Sigmoid colon (tissue), 7 donors: ENCODE data around the gene GRN. TPM values are rescaled to one million over a fixed set of nuclear protein-coding genes. Genes with fewer than 3 reads are reported as not detected.
"Not testable (repeated sequence)": the region's sequence is repeated elsewhere in the genome, so short reads cannot be mapped to it uniquely, and the experiment has no call there.

Source experiments
- DNase-seq: peaks from one replicate; pipeline ENCODE4 v3.0.0-alpha.2; 2019
- H3K27ac ChIP-seq, 4 donors: fragments of 200-600 bp; sonication (generic); one replicate each; pipeline ENCODE4 v1.5.1; 2016 to 2019; ENCODE audit warnings: mild to moderate bottlenecking in 1 of 4
- H3K27me3 ChIP-seq, 3 donors: fragments of 200-600 bp; sonication (generic); one replicate each; pipeline ENCODE4 v1.5.1; 2019; ENCODE audit warnings: mild to moderate bottlenecking in 1 of 3
- H3K36me3 ChIP-seq, 4 donors: fragments of 200-600 bp; sonication (generic); one replicate each; pipeline ENCODE4 v1.5.1; 2016 to 2019
- H3K4me1 ChIP-seq, 4 donors: fragments of 200-600 bp; sonication (generic); one replicate each; pipeline ENCODE4 v1.5.1; 2017 to 2019
- H3K4me3 ChIP-seq, 4 donors: fragments of 200-600 bp; sonication (generic); one replicate each; pipeline ENCODE4 v1.5.1; 2017 to 2019; ENCODE audit warnings: mild to moderate bottlenecking in 2 of 4, moderate library complexity in 1 of 4
- H3K9me3 ChIP-seq, 4 donors: fragments of 200-600 bp in 3 of 4; sonication (generic) in 3 of 4; one replicate each; pipeline versions ENCODE4 v1.5.1 to v1.6.1; 2013 to 2019
- EP300 ChIP-seq, 4 donors: sonication (generic); formaldehyde crosslinking; IDR thresholded peaks; one replicate each; pipeline ENCODE4 v1.6.1; 2017; ENCODE audit warnings: antibody characterized with exemption in 4 of 4
- POLR2A ChIP-seq, 2 donors: fragments of 450-650 bp; IDR thresholded peaks; one replicate each; pipeline ENCODE4 v1.6.1; 2016; ENCODE audit warnings: antibody characterized with exemption in 2 of 2, mild to moderate bottlenecking in 2 of 2, moderate library complexity in 2 of 2
- POLR2AphosphoS5 ChIP-seq, 4 donors: sonication (generic); formaldehyde crosslinking; IDR thresholded peaks; one replicate each; pipeline ENCODE4 v1.6.1; 2017; ENCODE audit warnings: antibody characterized with exemption in 4 of 4
- WGBS, 2 donors: extraction: QIAGEN DNeasy Blood & Tissue Kit; methylation state at CpG; one replicate each; pipeline ENCODE4 v1.1.7; 2013; 5-methylcytosine and 5-hydroxymethylcytosine counted together
- intact Hi-C: fragments of 100-400 bp; cut with DNase I; formaldehyde crosslinking; loops from one replicate; pipeline ENCODE4 v1.15.1; 2023
- polyA plus RNA-seq, 3 donors: library from polyadenylated mRNA; stranded (reverse); fragments of 200-250 nt; gene quantifications; one replicate each; pipeline ENCODE4 v1.2.3, GENCODE V29; 2013
- total RNA-seq, 4 donors: library from RNA; depleted of rRNA; stranded (reverse); fragments of >200 nt; gene quantifications; one replicate each; pipeline ENCODE4 v1.1.0, GENCODE V29; 2016
- TF ChIP-seq, protein P1 (sequence below), 4 experiments: fragments of 450-650 bp in 3 of 4; fragments of 200-600 bp in 1 of 4; IDR thresholded peaks; one replicate each; pipeline ENCODE4 v1.5.1; 2016 to 2019; ENCODE audit warnings: antibody characterized with exemption in 4 of 4, mild to moderate bottlenecking in 3 of 4, moderate library complexity in 2 of 4
- donor health status: healthy with polysubstance abuse.
- donor health status: Bipolar disorder and iron deficiency.
- donor health status: healthy.

The GRN gene
- total and polyA plus RNA-seq, 7 donors = 69.7 to 245 (median 176) TPM

GRCh38 chr17:44387804-44388203 is 42.7 kb downstream of the GRN start:
- Histone ChIP-seq H3K4me3 (no peak overlapping the region), H3K27ac (no peak overlapping the region), H3K36me3 (no peaks in the 10 kb centered on the region), H3K9me3 (no peaks in the 10 kb centered on the region), H3K4me1 (peaks cover 0 to 19% (median 16%) of the 10 kb centered on the region in 4 donors), H3K27me3 (peaks cover 0 to 21% (median 0%) of the 10 kb centered on the region in 3 donors)
- 87 to 99% methylated on average over 2 of the region's 2 CpGs for WGBS, 2 donors
- TF ChIP-seq EP300 (IDR thresholded peaks at IDR 0.05) (no peak), POLR2A (IDR thresholded peaks at IDR 0.05) (no peak), POLR2AphosphoS5 (IDR thresholded peaks at IDR 0.05) (no peak)
- TF ChIP-seq, protein P1, sequence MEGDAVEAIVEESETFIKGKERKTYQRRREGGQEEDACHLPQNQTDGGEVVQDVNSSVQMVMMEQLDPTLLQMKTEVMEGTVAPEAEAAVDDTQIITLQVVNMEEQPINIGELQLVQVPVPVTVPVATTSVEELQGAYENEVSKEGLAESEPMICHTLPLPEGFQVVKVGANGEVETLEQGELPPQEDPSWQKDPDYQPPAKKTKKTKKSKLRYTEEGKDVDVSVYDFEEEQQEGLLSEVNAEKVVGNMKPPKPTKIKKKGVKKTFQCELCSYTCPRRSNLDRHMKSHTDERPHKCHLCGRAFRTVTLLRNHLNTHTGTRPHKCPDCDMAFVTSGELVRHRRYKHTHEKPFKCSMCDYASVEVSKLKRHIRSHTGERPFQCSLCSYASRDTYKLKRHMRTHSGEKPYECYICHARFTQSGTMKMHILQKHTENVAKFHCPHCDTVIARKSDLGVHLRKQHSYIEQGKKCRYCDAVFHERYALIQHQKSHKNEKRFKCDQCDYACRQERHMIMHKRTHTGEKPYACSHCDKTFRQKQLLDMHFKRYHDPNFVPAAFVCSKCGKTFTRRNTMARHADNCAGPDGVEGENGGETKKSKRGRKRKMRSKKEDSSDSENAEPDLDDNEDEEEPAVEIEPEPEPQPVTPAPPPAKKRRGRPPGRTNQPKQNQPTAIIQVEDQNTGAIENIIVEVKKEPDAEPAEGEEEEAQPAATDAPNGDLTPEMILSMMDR (IDR thresholded peaks at IDR 0.05) = no peak
- DNase-seq = no peak
- intact Hi-C loops = no loop called here

DNA sequence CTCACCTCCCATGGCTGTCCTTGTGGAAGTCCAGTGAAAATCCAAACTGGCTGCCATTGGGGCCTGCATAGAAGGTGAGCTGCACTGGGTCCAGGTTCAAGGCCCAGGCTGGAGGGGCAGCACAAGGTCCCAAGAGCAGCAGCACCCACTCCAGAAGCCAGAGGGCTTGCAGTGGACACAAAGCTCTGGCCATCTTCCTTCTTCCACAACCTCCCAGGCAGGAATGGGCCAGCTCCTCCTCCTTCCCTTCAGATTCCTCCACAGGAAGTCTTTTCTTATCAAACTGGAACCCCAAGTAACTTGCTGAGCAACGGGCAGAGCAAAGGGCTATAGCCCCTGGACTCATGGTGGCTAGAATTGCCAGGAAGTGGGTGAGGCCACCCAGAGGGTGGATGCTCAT is 44.2 kb downstream of the GRN start, which contains the start of gene ITGA2B:
Gene ITGA2B (minus strand): TSS at position 369 of the 400 bp plus-strand sequence. CDS start 176 bp downstream, at position 193.
- Histone ChIP-seq H3K27me3 (peaks cover 0 to 15% (median 0%) of the 10 kb centered on the region in 3 donors), H3K4me3 (no peak within 1 kb of the TSS), H3K36me3 (no peaks in the 10 kb centered on the region), H3K4me1 (peaks cover 0 to 19% (median 16%) of the 10 kb centered on the region in 4 donors), H3K27ac (no peak within 1 kb of the TSS), H3K9me3 (no peaks in the 10 kb centered on the region)
- no peak for DNase-seq
- TF ChIP-seq POLR2AphosphoS5 (IDR thresholded peaks at IDR 0.05) (no peak), POLR2A (IDR thresholded peaks at IDR 0.05) (no peak), EP300 (IDR thresholded peaks at IDR 0.05) (no peak)
- TF ChIP-seq, protein P1 (IDR thresholded peaks at IDR 0.05) = no peak
- intact Hi-C loops = no loop called here
- 15 to 25% methylated on average over 1 of the region's 1 CpG for whole genome bisulfite sequencing, 2 donors

- intact Hi-C loops = no loop called here
- H3K4me3 ChIP-seq = no peak overlapping the region
- TF ChIP-seq POLR2A (IDR thresholded peaks at IDR 0.05) (no peak), EP300 (IDR thresholded peaks at IDR 0.05) (no peak), POLR2AphosphoS5 (IDR thresholded peaks at IDR 0.05) (no peak)
- TF ChIP-seq, protein P1 (IDR thresholded peaks at IDR 0.05) = no peak
- H3K4me1 ChIP-seq = peaks cover 0 to 14% (median 12%) of the 10 kb centered on the region in 4 donors
- no peak for DNase-seq
- peaks cover 0 to 2% (median 0%) of the 10 kb centered on the region in 4 donors for H3K36me3 ChIP-seq
- H3K9me3 ChIP-seq = no peaks in the 10 kb centered on the region
- H3K27ac ChIP-seq = no peak overlapping the region
- H3K27me3 ChIP-seq = peaks cover 0 to 11% (median 0%) of the 10 kb centered on the region in 3 donors
- 58 to 81% methylated on average over 6 of the region's 6 CpGs for WGBS, 2 donors
Measured at GRCh38 chr17:44389723-44390202, 44.7 kb downstream of the GRN start.

- H3K27me3 ChIP-seq = peaks cover 0 to 7% (median 0%) of the 10 kb centered on the region in 3 donors
- intact Hi-C loops = no loop called here
- DNase-seq = no peak
- no peak for TF ChIP-seq POLR2A (IDR thresholded peaks at IDR 0.05)
- TF ChIP-seq, protein P1 (IDR thresholded peaks at IDR 0.05) = no peak
- TF ChIP-seq EP300 (IDR thresholded peaks at IDR 0.05) = no peak
- no peak for TF ChIP-seq POLR2AphosphoS5 (IDR thresholded peaks at IDR 0.05)
- H3K4me1 ChIP-seq = peaks cover 0 to 8% (median 8%) of the 10 kb centered on the region in 4 donors
- H3K36me3 ChIP-seq = peaks cover 0 to 8% (median 0%) of the 10 kb centered on the region in 4 donors
- no peak overlapping the region for H3K4me3 ChIP-seq
- 79 to 84% methylated on average over 10 of the region's 10 CpGs for WGBS, 2 donors
- no peak overlapping the region for H3K27ac ChIP-seq
- H3K9me3 ChIP-seq = no peaks in the 10 kb centered on the region
Measured at GRCh38 chr17:44390250-44390870, 45.3 kb downstream of the GRN start.

DNA sequence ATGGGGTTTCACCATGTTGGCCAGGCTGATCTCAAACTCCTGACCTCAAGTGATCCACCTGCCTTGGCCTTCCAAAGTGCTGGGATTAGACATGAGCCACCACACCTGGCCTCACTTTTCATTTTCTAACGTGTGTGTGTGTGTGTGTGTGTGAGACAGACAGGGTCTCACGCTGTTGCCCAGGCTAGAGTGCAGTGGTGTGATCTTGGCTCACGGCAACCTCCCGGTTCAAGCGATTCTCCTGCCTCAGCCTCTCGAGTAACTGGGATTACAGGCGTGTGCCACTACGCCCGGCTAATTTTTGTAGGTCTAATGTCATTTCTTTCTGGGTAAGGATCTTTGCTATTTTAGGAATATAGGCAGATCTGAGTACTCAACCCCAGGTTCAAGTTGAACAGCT is 49.0 kb downstream of the GRN start:
- H3K27me3 ChIP-seq, H3K27ac ChIP-seq, intact Hi-C loops, H3K4me1 ChIP-seq, H3K9me3 ChIP-seq, H3K4me3 ChIP-seq, DNase-seq: not testable (repeated sequence)
- WGBS, 2 donors = 91 to 95% methylated on average over 9 of the region's 9 CpGs
- peaks cover 4 to 33% (median 12%) of the 10 kb centered on the region in 4 donors for H3K36me3 ChIP-seq
